ENCODE measurements around the gene NRTN.

DNA sequence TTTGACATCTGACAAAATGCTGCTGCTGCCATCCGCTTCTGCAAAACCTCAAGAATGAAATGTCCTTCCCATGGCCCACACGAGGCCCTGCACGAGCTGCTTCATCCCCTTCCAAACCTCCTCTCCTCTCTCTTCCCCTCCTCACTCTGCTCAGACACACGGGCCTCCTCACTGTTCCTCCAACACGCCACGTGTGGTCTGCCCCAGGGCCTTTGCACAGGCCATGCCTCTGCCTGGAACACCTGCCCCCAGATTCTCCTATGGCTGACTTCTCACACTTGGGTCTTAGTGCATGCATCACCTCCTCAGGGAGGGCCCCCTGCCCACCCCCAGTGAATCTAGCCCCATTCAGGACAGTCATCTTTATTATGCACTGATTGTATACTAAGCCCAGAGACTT is 15.9 kb downstream of the NRTN start:
- TF ChIP-seq, protein P1, sequence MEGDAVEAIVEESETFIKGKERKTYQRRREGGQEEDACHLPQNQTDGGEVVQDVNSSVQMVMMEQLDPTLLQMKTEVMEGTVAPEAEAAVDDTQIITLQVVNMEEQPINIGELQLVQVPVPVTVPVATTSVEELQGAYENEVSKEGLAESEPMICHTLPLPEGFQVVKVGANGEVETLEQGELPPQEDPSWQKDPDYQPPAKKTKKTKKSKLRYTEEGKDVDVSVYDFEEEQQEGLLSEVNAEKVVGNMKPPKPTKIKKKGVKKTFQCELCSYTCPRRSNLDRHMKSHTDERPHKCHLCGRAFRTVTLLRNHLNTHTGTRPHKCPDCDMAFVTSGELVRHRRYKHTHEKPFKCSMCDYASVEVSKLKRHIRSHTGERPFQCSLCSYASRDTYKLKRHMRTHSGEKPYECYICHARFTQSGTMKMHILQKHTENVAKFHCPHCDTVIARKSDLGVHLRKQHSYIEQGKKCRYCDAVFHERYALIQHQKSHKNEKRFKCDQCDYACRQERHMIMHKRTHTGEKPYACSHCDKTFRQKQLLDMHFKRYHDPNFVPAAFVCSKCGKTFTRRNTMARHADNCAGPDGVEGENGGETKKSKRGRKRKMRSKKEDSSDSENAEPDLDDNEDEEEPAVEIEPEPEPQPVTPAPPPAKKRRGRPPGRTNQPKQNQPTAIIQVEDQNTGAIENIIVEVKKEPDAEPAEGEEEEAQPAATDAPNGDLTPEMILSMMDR (IDR thresholded peaks at IDR 0.05; ENCODE audit: borderline replicate concordance, extremely low read depth, low read length, poor library complexity, severe bottlenecking) = no peak
- TF ChIP-seq EZH2 (IDR thresholded peaks at IDR 0.05; ENCODE audit: borderline replicate concordance, low read depth, low read length, severe bottlenecking) = no peak
